Kidney epithelial cell (primary cell): Measurements from ENCODE around the gene LYST. TPM values are rescaled to one million over a fixed set of nuclear protein-coding genes. Genes with fewer than 3 reads are reported as not detected.

Source experiments
- DNase-seq: peaks from one replicate; pipeline ENCODE4 v3.0.0-alpha.2; 2010; ENCODE audit warnings: low read depth
- H3K27me3 ChIP-seq: 2 replicates; pipeline ENCODE4 v1.6.0; 2011; ENCODE audit warnings: low read length; ENCODE audit not compliant: control insufficient read depth, insufficient read depth
- H3K36me3 ChIP-seq: 2 replicates; pipeline ENCODE4 v1.5.1; 2011; ENCODE audit warnings: low read length; ENCODE audit not compliant: control insufficient read depth, insufficient read depth
- H3K4me3 ChIP-seq: 2 replicates; pipeline ENCODE4 v1.5.1; 2011; ENCODE audit warnings: low read depth, mild to moderate bottlenecking, control low read depth, low read length
- CTCF ChIP-seq: IDR thresholded peaks from 2 replicates; pipeline ENCODE4 v1.5.1; 2011; ENCODE audit warnings: mild to moderate bottlenecking, moderate library complexity, low read length, control low read depth, inconsistent platforms; ENCODE audit not compliant: insufficient read depth, poor library complexity, severe bottlenecking
- total RNA-seq: library from RNA; depleted of rRNA; stranded (reverse); fragments of >200 nt; gene quantifications from 2 replicates; pipeline ENCODE4 v1.2.3, GENCODE V29; 2015

LYST gene
- total RNA-seq, 1 donor from 2014 or later: 12.7 TPM

- no peaks in the 10 kb centered on the region for H3K36me3 ChIP-seq
Observed at GRCh38 chr1:235679005-235679404, 187.7 kb downstream of the LYST start.

GRCh38 chr1:235675152-235675890 is 191.4 kb downstream of the LYST start:
- DNase-seq: no peak
- no peak for TF ChIP-seq CTCF
- Histone ChIP-seq H3K4me3 (no peak overlapping the region), H3K27me3 (no peaks in the 10 kb centered on the region), H3K36me3 (no peaks in the 10 kb centered on the region)

More at GRCh38 chr1:235679005-235679404, 187.7 kb downstream of the LYST start:
- no peak for TF ChIP-seq CTCF
- DNase-seq: no peak
- H3K27me3 ChIP-seq: no peaks in the 10 kb centered on the region
- no peak overlapping the region for H3K4me3 ChIP-seq

GRCh38 chr1:235673981-235674380 is 192.7 kb downstream of the LYST start:
- no peak for DNase-seq
- TF ChIP-seq CTCF: no peak
- peaks cover 1% of the 10 kb centered on the region for H3K36me3 ChIP-seq
- H3K27me3 ChIP-seq: no peaks in the 10 kb centered on the region
- H3K4me3 ChIP-seq: no peak overlapping the region

GRCh38 chr1:235671992-235672391 is 194.7 kb downstream of the LYST start:
- Histone ChIP-seq H3K36me3 (peaks cover 1% of the 10 kb centered on the region), H3K27me3 (no peaks in the 10 kb centered on the region), H3K4me3 (no peak overlapping the region)
- DNase-seq: no peak
- TF ChIP-seq CTCF: no peak

- no peak overlapping the region for H3K4me3 ChIP-seq
- H3K36me3 ChIP-seq: peaks cover 1% of the 10 kb centered on the region
- no peak for TF ChIP-seq CTCF
- H3K27me3 ChIP-seq: no peaks in the 10 kb centered on the region
- DNase-seq: no peak
Observed at GRCh38 chr1:235670157-235670776, 196.4 kb downstream of the LYST start.
